Stimulated activated CD8-positive, alpha-beta memory T cell treated with anti-CD3 and anti-CD28 coated beads, Interleukin-12 subunit alpha, Interleukin-12 subunit beta, amount 100 ng/mL, for 24 hours (primary cell): Measurements from ENCODE around the gene MSRB2.
"Not testable (repeated sequence)": the region's sequence is repeated elsewhere in the genome, so short reads cannot be mapped to it uniquely, and the experiment has no call there.

ENCODE experiments used
- DNase-seq: peaks from one replicate; pipeline ENCODE4 v3.0.0-alpha.2; 2020; ENCODE audit errors: extremely low read depth

The MSRB2 gene

GRCh38 chr10:23095404-23095965 lies at the start of gene MSRB2:
TSS of gene MSRB2 (plus strand) at chr10:23095579. CDS start at chr10:23095609, 30 bp downstream.
- peak; percentile 27 for DNase-seq

DNA sequence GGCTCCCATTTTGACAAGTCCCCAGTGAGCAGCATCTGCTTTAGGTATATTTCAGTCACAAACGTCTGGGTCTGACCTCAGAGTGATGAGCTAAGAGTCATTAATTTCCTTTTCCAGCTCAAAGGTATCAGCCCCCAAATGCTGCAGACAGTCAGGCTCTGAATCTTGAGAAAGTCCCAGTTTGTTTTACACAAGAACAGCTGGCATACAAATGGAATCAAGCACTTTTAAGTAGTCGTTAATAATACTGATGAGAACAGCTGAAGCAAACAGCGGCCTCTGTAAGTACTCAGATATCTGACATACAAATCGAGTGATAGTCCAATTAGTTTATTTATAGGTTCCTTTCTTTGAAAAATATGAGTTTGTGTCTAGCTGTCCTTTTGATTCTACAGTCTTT lies 49.4 kb upstream of the MSRB2 start:
- DNase-seq: no peak

DNA sequence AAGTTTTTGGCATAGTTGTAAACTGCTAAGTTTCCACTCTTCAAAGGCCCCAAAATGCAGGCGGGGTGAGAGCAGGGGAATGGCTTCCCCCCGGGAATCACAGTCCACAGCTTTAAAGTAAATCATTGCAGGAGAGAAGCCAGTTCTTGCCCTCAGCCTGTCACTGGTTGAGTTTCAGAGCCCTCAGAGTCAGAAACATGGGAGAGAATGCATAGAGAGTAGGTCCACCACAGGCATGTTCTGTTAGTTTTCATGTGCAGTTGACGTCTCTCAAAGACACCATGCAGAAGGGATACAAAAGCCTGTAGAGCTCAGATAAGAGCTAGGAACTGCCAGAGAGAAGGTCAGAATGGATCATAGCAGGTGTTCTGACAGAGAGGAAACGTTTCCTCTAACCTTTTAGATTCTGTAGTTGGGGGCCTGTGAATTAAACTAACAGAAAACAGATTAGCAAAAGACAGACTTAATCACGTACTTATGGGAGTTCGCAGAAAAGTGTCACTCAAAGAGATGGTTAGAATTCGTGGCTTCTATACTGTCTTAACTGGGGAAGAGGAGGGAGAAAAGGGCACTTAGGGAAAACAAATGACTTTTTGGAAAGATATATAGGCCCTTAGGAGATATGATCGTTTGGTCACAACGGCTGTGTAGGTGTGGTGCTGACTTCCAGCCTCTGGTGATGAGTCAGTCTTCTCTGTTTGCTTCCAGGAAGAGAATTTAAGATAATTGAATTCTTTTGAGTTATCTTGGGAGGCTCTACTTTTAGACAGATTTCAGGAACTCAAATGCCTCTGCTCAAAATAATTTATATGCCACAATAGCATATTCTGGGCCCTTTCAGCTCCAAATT lies 48.0 kb upstream of the MSRB2 start:
- DNase-seq: no peak

DNA sequence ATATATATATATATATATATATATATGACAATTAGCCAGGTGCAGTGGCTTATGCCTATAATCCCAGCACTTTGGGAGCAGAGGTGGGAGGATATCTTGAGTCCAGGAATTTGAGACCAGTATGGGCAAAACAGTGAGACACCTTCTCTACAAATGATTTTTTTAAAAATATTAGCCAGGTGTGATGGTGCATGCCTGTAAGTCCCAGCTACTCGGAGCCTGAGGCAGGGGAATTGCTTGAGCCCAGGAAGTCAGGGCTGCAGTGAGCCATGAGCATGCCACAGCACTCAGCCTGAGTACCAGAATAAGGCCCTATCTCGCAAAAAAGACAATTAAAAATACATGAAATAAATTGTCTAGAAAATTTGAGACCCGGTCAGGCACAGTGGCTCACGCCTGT lies 47.2 kb upstream of the MSRB2 start:
- DNase-seq: no peak

- DNase-seq: no peak
Measured at GRCh38 chr10:23051278-23051677, 44.1 kb upstream of the MSRB2 start.

DNA sequence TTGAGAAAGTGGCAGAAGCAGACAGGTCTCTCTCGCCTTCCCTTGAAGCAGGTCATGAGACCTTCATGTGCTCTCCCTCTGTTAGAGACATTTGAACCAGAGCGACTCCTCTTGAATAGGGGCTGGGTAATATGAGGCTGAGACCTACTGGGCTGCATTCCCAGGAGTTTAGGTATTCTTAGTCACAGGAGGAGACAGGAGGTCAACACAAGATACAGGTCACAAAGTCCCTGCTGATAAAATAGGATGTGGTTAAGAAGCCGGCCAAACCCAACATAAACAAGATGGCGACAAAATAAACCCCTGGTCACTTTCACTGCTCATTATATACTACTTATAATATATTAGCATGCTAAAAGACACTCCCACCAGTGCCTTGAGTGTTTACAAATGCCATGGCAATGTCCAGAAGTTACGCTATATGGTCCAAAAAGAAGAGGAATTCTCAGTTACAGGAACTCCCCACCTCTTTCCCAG lies 43.5 kb upstream of the MSRB2 start:
- no peak for DNase-seq

GRCh38 chr10:23053036-23053435 lies 42.3 kb upstream of the MSRB2 start:
- DNase-seq: no peak

- no peak for DNase-seq
Measured at GRCh38 chr10:23055424-23056185, 39.8 kb upstream of the MSRB2 start.

DNA sequence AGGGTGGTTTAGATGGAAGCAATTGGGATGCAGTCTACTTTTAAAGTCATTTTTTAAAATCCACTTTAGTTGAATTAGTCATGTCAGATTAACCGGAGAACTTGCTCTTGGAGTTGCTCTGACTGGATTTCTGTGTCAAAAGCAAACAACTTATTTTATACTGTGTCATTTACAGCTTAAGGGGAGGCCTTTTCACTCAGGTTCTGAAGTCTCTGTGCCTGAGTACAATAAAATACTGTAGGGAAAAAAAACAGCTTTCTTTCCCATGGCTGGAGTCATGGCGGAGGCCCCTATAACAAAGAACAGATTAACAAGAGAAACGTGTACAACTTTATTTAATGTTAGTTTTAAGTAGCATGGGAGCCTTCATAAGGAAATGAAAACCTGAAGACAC lies 39.2 kb upstream of the MSRB2 start:
- no peak for DNase-seq

DNA sequence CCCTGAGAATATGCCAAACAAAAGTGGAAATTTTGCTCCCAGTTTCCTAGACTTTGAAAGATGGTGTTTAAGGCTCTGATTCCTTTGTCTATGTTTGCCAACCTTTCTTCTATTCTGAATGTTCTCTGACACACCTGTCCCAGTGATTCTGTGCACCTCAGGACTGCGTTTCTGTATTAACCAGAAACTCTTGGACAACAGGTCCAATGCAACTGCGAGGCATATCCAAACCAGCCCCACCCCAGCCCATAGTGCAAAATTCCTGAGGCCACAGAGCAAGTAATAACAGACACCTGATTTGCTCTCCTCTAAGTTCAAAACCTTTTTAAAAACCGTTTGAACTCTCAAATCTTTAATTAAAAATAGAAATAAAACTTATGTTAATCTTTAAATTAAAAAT lies 37.0 kb upstream of the MSRB2 start:
- no peak for DNase-seq

- DNase-seq: no peak
Measured at GRCh38 chr10:23060918-23061317, 34.5 kb upstream of the MSRB2 start.

- DNase-seq: no peak
Measured at GRCh38 chr10:23063045-23063972, 32.1 kb upstream of the MSRB2 start.

DNA sequence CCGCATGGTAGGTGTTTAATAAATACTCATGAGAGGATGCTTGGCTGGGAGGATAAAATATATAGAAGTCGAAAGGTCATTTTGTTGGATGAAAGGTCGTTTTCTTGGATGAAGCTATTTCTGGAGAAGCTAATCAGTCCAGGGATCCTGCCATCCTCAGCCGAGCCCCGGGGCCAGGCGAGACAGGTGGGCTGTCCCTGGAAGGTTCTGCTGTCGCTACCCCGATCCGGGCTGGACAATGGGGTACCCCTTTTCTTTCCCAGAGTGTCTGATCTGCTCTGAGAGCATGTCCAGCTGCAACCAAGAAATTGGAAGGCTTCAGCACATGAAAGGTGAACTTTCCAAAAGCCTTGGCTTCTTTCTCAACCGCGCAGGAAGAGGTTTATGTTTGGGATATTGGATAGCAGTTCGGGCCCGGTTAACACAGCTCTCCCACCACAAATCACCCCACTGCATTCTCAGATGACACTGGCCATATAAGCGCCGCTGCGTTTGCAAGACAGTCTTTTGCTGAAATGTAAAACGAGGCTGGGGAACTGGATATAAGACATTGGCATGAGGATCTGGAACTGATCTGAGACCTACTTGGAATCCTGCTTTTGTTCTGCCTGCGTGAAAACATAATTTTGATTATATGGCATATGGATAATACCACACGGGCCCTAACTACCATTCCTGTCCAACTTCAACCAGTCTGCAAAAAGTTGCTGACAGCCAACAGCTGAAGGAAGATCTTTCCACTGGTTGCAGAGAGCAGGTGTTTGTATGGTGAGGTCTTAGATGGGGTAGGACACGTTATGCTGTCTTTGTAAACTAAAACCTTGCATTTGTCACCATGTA lies 31.2 kb upstream of the MSRB2 start:
- DNase-seq: no peak

- DNase-seq: not testable (repeated sequence)
Measured at GRCh38 chr10:23064813-23065114, 30.6 kb upstream of the MSRB2 start.

DNA sequence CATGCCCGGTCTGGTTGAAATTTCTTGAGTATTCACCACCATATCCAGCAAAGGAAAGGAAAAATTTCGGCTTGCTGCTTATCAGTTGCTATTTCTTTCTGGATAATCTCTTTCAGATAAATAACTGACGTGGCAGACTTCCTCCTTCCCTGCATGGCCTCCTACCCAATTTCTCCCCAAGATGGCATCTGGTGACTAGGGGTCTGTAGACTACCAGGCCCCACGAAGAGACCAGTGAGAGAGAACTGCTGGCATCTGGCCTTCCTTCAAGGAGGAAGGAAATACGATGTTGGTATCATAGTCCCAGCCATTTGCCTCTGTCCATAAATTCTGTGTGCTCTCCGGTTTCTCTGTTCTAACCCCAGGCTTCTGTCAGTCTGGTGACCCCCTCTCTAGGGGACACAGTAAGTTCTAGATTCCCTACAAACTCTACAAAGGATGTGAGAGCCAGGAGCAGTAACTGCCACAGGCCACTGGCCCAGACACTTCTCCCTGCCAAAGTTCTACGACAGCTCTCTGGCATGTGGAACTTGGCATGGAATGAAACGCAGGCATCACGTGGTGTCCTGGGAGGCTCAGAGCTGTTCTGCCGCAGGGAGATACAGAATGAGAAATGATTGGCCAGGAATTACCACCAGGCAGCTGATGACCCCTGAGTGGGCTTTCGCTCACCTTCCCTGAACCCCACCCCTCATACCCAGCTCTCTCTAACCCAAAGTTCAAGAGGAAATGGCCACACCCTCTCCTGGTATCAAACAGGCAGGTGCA lies 30.0 kb upstream of the MSRB2 start:
- no peak for DNase-seq

DNA sequence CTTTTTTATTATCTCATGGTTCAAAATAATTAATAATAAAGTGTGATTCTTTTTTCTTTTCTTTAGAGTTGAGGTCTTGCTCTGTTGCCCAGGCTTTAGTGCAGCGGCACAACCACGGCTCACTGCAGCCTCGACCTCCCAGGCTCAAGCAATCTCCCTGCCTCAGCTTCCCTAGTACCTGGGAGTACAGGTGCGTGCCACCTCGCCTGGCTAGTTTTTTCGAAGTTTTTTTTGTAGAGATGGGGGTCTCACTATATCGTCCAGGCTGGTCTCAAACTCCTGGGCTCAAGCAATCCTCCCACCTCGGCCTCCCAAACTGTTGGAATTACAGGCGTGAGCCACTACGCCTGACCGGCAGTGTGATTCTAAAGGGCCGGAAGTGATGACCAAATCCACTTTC lies 28.0 kb upstream of the MSRB2 start:
- no peak for DNase-seq

GRCh38 chr10:23067939-23068775 lies 27.2 kb upstream of the MSRB2 start:
- DNase-seq: peak; percentile 12

DNA sequence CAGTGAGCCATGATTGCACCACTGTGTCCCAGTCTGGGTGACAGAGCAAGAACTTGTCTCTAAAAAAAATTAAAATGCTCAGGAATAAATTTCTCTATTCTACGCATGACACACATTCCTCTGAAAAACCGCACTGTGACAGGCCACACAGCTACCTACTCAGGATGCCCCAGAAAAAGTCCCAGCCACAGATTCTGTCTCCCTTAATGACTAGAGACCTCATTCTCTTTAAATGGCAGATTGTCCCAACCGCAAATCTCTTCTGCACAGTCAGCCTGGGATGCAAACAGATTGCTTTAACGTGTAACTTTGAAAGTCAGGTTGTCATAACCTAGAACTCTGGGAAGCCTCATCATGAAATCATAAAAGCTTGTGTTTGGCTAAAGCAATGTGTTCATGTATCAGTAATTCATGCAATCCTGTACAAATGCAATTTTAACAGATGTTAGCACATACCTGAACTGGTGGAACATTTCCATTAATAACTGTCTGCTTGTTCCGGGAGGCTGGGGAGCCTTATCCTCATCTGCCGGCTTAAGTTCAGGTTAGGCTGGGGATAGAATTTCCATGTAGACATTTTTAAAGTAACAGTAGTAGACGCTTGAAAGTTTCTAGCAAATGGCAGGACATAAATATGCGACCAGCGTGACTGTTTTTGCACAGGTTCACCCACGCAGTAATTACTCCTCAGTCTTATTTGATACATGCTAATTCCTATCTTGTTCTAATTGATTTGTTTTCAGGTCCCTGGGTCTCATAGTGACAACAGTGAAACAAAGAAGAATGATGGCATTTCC lies 26.2 kb upstream of the MSRB2 start:
- DNase-seq: no peak
